ENCODE data around the gene ZNF14. TPM values are rescaled to one million over a fixed set of nuclear protein-coding genes. Genes with fewer than 3 reads are reported as not detected.

The ZNF14 gene
- polyA plus RNA-seq, 2 of the 4 experiments (the other 2 are of a cell fraction), result 1.6 to 2.8 TPM

DNA sequence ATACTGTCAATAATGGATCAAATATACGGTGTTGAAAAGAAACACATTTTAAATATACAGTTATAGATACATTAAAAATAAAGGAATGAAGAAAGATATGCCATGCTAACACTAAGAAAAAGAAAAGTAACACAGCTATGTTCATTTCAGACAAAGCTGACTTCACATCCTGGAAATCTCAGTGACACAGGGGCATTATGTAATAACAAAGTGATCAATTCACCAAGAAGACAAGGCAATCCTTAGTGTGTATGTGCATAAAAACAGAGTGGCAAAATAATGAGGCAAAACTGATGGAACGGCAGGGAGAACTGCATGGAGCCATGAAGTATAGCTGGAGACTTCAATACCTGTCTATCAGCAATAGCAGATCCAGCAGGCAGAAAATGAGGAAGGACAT lies 13.1 kb downstream of the ZNF14 start:
- ChIA-PET POLR2A (no interaction called here), CTCF (no interaction called here)
- no peak overlapping the region for H3K4me2 ChIP-seq
- FAIRE-seq (no peak), ATAC-seq (no peak), DNase-seq (ENCODE audit: low read depth in 1 of 2, low spot score in 1 of 2) (no peak)
- H3K4me3 ChIP-seq, result no peak overlapping the region
- no peak for TF ChIP-seq NFE2L2 (conservative IDR thresholded peaks at IDR 0.05; ENCODE audit: low read length)
- TF ChIP-seq GATA3 (IDR thresholded peaks at IDR 0.05; ENCODE audit: borderline replicate concordance), result no peak
- no peak for TF ChIP-seq RNF2 (IDR thresholded peaks at IDR 0.05; ENCODE audit: borderline replicate concordance, low read depth)
- TF ChIP-seq, protein P1, sequence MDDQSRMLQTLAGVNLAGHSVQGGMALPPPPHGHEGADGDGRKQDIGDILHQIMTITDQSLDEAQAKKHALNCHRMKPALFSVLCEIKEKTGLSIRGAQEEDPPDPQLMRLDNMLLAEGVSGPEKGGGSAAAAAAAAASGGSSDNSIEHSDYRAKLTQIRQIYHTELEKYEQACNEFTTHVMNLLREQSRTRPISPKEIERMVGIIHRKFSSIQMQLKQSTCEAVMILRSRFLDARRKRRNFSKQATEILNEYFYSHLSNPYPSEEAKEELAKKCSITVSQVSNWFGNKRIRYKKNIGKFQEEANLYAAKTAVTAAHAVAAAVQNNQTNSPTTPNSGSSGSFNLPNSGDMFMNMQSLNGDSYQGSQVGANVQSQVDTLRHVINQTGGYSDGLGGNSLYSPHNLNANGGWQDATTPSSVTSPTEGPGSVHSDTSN (IDR thresholded peaks at IDR 0.05), result no peak
- TF ChIP-seq SREBF2 (IDR thresholded peaks at IDR 0.05), result no peak
- TF ChIP-seq, protein P2, sequence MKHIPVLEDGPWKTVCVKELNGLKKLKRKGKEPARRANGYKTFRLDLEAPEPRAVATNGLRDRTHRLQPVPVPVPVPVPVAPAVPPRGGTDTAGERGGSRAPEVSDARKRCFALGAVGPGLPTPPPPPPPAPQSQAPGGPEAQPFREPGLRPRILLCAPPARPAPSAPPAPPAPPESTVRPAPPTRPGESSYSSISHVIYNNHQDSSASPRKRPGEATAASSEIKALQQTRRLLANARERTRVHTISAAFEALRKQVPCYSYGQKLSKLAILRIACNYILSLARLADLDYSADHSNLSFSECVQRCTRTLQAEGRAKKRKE (CRISPR knock-in tag; IDR thresholded peaks at IDR 0.05; ENCODE audit: low read depth), result no peak
- no peak for TF ChIP-seq ZNF302 (CRISPR knock-in tag; IDR thresholded peaks at IDR 0.05)
- TF ChIP-seq KDM1A (IDR thresholded peaks at IDR 0.05; ENCODE audit: low read depth), result no peak
- no peaks in the 10 kb centered on the region for H3K4me1 ChIP-seq
- no peak overlapping the region for H3K27ac ChIP-seq
- peaks cover 36% of the 10 kb centered on the region for H3K9me3 ChIP-seq
- WGBS (ENCODE audit: missing lambda C conversion rate), result 94% methylated on average over 2 of the region's 2 CpGs

DNA sequence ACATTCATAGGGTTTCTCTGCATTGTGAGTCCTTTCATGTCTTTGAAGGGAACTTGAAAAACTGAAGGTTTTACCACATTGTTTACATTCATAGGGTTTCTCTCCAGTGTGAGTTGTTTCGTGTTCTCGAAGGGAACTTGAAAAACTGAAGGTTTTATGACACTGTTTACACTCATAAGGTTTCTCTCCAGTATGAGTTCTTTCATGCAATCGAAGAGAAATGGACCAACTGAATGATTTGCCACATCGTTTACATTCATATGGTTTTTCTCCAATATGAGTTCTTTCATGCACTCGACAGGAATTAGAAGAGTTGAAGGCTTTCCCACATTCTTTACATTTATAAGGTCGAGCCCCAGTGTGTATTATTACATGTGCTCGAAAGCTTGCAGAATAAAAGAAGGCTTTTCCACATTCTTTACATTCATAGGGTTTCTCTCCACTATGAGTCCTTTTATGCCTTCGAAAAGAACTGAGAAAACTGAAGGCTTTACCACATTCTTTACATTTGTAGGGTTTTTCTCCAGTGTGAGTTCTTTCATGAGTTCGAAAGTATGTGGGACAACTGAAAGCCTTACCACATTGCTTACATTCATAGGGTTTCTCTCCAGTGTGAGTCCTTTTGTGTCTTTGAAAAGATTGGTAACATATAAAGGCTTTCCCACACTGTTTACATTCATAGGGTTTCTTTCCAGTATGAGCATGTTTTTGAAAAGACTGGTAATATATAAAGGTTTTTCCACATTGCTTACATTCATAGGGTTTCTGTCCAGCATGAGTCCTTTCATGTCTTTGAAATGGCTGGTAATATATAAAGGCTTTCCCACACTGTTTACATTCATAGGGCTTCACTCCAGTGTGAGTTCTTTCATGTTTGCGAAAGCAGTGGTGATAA lies 20.7 kb downstream of the ZNF14 start:
- TF ChIP-seq CHD4 (IDR thresholded peaks at IDR 0.05; ENCODE audit: borderline replicate concordance) (no peak), TFCP2L1 (CRISPR knock-in tag; IDR thresholded peaks at IDR 0.05) (no peak), RCOR1 (IDR thresholded peaks at IDR 0.05; ENCODE audit: low read depth, low read length) (no peak), TP53 (CRISPR knock-in tag; IDR thresholded peaks at IDR 0.05) (no peak), POLR2A (IDR thresholded peaks at IDR 0.05; ENCODE audit: low read length) (no peak), MAZ (IDR thresholded peaks at IDR 0.05; ENCODE audit: borderline replicate concordance, low read depth, low read length) (no peak), CEBPB (IDR thresholded peaks at IDR 0.05) (no peak), RFX5 (IDR thresholded peaks at IDR 0.05) (no peak), EHF (CRISPR knock-in tag; IDR thresholded peaks at IDR 0.05) (no peak), CBX8 (IDR thresholded peaks at IDR 0.05) (no peak), HOXB13 (CRISPR knock-in tag; IDR thresholded peaks at IDR 0.05; ENCODE audit: low read depth) (no peak), HOXB5 (CRISPR knock-in tag; IDR thresholded peaks at IDR 0.05) (no peak), POLR2AphosphoS2 (conservative IDR thresholded peaks at IDR 0.05; ENCODE audit: low read length) (no peak), HDAC2 (IDR thresholded peaks at IDR 0.05) (no peak), EHMT2 (IDR thresholded peaks at IDR 0.05; ENCODE audit: low read depth) (no peak), NPAS2 (CRISPR knock-in tag; IDR thresholded peaks at IDR 0.05; ENCODE audit: borderline replicate concordance) (no peak)
- ChIA-PET CTCF (no interaction called here), POLR2A (no interaction called here)
- WGBS (ENCODE audit: missing lambda C conversion rate), result 84% methylated on average over 10 of the region's 10 CpGs
- FAIRE-seq (no peak), DNase-seq (ENCODE audit: low read depth in 1 of 2, low spot score in 1 of 2) (no peak), ATAC-seq (no peak)
- H3K4me2 ChIP-seq, result no peak overlapping the region
- H3K4me1 ChIP-seq, result no peaks in the 10 kb centered on the region
- H3K27ac ChIP-seq, result no peak overlapping the region
- H3K9me3 ChIP-seq, result peaks cover 90% of the 10 kb centered on the region
- H3K4me3 ChIP-seq, result no peak overlapping the region

DNA sequence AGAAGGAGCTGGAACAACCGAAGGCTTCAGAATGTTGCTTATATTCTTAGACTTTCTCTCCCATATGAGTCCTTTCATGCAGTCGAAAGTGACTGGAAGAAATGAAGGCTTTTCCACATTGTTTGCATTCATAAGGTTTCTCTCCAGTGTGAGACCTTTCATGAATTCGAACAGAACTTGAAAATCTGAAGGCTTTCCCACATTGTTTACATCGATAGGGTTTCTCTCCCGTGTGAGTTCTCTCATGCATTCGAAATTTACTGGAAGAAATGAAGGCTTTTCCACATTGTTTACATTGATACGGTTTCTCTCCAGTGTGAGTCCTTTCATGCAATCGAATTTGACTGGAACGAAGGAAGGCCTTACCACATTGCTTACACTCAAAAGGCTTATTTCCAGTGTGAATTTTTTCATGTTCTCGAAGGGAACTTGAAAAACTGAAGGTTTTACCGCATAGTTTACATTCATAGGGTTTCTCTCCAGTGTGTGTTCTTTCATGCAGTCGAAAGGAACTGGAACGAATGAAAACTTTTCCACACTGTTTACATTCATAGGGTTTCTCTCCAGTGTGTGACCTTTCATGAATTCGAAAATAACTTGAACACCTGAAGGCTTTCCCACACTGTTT lies 21.5 kb downstream of the ZNF14 start:
- POLR2A ChIA-PET, result no interaction called here
- no peak overlapping the region for H3K4me2 ChIP-seq
- 91% methylated on average over 14 of the region's 14 CpGs for WGBS (ENCODE audit: missing lambda C conversion rate)
- no peak overlapping the region for H3K27ac ChIP-seq
- FAIRE-seq (no peak), ATAC-seq (no peak), DNase-seq (ENCODE audit: low read depth in 1 of 2, low spot score in 1 of 2) (no peak)
- CTCF ChIA-PET, result no interaction called here
- no peak overlapping the region for H3K4me3 ChIP-seq
- no peak for TF ChIP-seq ZNF302 (CRISPR knock-in tag; IDR thresholded peaks at IDR 0.05)
- TF ChIP-seq, protein P3, sequence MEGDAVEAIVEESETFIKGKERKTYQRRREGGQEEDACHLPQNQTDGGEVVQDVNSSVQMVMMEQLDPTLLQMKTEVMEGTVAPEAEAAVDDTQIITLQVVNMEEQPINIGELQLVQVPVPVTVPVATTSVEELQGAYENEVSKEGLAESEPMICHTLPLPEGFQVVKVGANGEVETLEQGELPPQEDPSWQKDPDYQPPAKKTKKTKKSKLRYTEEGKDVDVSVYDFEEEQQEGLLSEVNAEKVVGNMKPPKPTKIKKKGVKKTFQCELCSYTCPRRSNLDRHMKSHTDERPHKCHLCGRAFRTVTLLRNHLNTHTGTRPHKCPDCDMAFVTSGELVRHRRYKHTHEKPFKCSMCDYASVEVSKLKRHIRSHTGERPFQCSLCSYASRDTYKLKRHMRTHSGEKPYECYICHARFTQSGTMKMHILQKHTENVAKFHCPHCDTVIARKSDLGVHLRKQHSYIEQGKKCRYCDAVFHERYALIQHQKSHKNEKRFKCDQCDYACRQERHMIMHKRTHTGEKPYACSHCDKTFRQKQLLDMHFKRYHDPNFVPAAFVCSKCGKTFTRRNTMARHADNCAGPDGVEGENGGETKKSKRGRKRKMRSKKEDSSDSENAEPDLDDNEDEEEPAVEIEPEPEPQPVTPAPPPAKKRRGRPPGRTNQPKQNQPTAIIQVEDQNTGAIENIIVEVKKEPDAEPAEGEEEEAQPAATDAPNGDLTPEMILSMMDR (IDR thresholded peaks at IDR 0.05), result no peak
- TF ChIP-seq MAFK (IDR thresholded peaks at IDR 0.05; ENCODE audit: partially characterized antibody), result no peak
- no peak for TF ChIP-seq ESRRA (IDR thresholded peaks at IDR 0.05; ENCODE audit: borderline replicate concordance, low read length)
- TF ChIP-seq TFCP2L1 (CRISPR knock-in tag; IDR thresholded peaks at IDR 0.05), result no peak
- TF ChIP-seq BHLHE40 (IDR thresholded peaks at IDR 0.05; ENCODE audit: low read depth, low read length), result no peak
- TF ChIP-seq KDM1A (IDR thresholded peaks at IDR 0.05; ENCODE audit: low read depth), result no peak
- TF ChIP-seq NPAS2 (CRISPR knock-in tag; IDR thresholded peaks at IDR 0.05; ENCODE audit: borderline replicate concordance), result no peak
- H3K9me3 ChIP-seq, result peaks cover 88% of the 10 kb centered on the region
- H3K4me1 ChIP-seq, result no peaks in the 10 kb centered on the region
